GM23248 (cell line): ENCODE results near the gene OR3A3.
"Not testable (repeated sequence)": the region's sequence is repeated elsewhere in the genome, so short reads cannot be mapped to it uniquely, and the experiment has no call there.

ENCODE experiments used
- EZH2 ChIP-seq: fragments of 200-600 bp; sonication (generic); IDR thresholded peaks from 2 replicates; pipeline ENCODE4 v1.6.1; 2018; ENCODE audit warnings: antibody characterized with exemption, mild to moderate bottlenecking; ENCODE audit not compliant: insufficient read depth, poor library complexity, severe bottlenecking
- EZH2phosphoT487 ChIP-seq: fragments of 200-600 bp; sonication (generic); IDR thresholded peaks from 2 replicates; pipeline ENCODE4 v1.6.1; 2018; ENCODE audit warnings: antibody characterized with exemption, moderate library complexity, mild to moderate bottlenecking, low read depth; ENCODE audit not compliant: insufficient read depth

DNA sequence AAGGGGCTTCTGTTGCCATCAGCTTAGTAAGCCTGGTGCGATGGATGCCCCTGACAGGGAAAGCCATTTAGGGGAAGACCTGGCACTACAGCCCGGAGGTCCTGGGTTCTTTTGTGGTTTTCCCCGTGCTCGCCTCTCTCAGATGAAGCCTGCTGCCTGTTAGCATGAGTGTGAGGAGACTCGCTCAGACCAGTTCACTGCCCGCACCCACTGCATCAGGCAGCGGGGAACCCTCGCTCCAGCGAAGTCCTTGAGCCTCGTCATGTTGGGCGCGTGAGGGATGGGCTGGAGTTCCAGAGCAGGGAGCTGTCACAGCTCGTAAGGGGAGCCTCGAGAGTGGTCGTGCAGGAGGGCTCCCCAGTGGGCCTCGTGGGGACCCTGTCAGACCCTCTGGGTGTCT lies 1.0 kb downstream of the OR3A3 start:
- not testable (repeated sequence) for TF ChIP-seq EZH2phosphoT487, EZH2
